HG03565 (cell line): Measurements from ENCODE around the gene OSBP.
"Not testable (repeated sequence)": the region's sequence is repeated elsewhere in the genome, so short reads cannot be mapped to it uniquely, and the experiment has no call there.

Experiments
- ATAC-seq: cut with Tn5 transposase; IDR thresholded peaks from one replicate; pipeline ENCODE4 v1.9.1; 2021; ENCODE audit warnings: mild to moderate bottlenecking, moderate library complexity; ENCODE audit not compliant: unreplicated experiment

OSBP gene

GRCh38 chr11:59556115-59556916 lies 59.3 kb downstream of the OSBP start:
- no peak for ATAC-seq

- no peak for ATAC-seq
Measured at GRCh38 chr11:59555601-59556114, 59.9 kb downstream of the OSBP start.

- no peak for ATAC-seq
Measured at GRCh38 chr11:59553323-59553722, 62.3 kb downstream of the OSBP start.

GRCh38 chr11:59552844-59553243 lies 62.7 kb downstream of the OSBP start:
- ATAC-seq = no peak

- ATAC-seq = no peak
Measured at GRCh38 chr11:59551659-59552521, 63.7 kb downstream of the OSBP start.

GRCh38 chr11:59550842-59551658 lies 64.5 kb downstream of the OSBP start:
- peak; percentile 28 for ATAC-seq

- ATAC-seq = peak; percentile 86
Measured at GRCh38 chr11:59550368-59550841, 65.2 kb downstream of the OSBP start.

GRCh38 chr11:59548309-59548656 lies 67.3 kb downstream of the OSBP start:
- no peak for ATAC-seq

GRCh38 chr11:59547605-59548308 lies 67.8 kb downstream of the OSBP start:
- not testable (repeated sequence) for ATAC-seq

- no peak for ATAC-seq
Measured at GRCh38 chr11:59545179-59546020, 70.2 kb downstream of the OSBP start.

- ATAC-seq = no peak
Measured at GRCh38 chr11:59544869-59545178, 70.8 kb downstream of the OSBP start.

GRCh38 chr11:59543713-59544112 lies 71.9 kb downstream of the OSBP start:
- not testable (repeated sequence) for ATAC-seq

- ATAC-seq = no peak
Measured at GRCh38 chr11:59542142-59542810, 73.3 kb downstream of the OSBP start.

GRCh38 chr11:59534676-59535075 lies 80.9 kb downstream of the OSBP start:
- no peak for ATAC-seq

GRCh38 chr11:59532620-59533019 lies 83.0 kb downstream of the OSBP start:
- ATAC-seq = no peak

- no peak for ATAC-seq
Measured at GRCh38 chr11:59528711-59529110, 86.9 kb downstream of the OSBP start.
